Hippocampal formation (tissue), 2 donors: ENCODE results near the gene GLDN.
"Not testable (repeated sequence)": the region's sequence is repeated elsewhere in the genome, so short reads cannot be mapped to it uniquely, and the experiment has no call there.

Experiments
- DNase-seq, 2 donors: peaks; one replicate each; lab custom pipeline; 2025; lab: John Stamatoyannopoulos, UW

GLDN gene

GRCh38 chr15:51443282-51443914 is 101.9 kb downstream of the GLDN start:
- no peak for DNase-seq

GRCh38 chr15:51444112-51444511 is 102.7 kb downstream of the GLDN start:
- DNase-seq = no peak

- no peak for DNase-seq
Observed at GRCh38 chr15:51444807-51445206, 103.4 kb downstream of the GLDN start.

- not testable (repeated sequence) for DNase-seq
Observed at GRCh38 chr15:51446029-51446744, 104.7 kb downstream of the GLDN start.

GRCh38 chr15:51447855-51448621 is 106.6 kb downstream of the GLDN start:
- no peak for DNase-seq

GRCh38 chr15:51448622-51449399 is 107.4 kb downstream of the GLDN start:
- DNase-seq = no peak

GRCh38 chr15:51450001-51450400 is 108.5 kb downstream of the GLDN start:
- no peak for DNase-seq
